SK-MEL-5 (cell line): Measurements from ENCODE around the gene INPP5A. TPM values are rescaled to one million over a fixed set of nuclear protein-coding genes. Genes with fewer than 3 reads are reported as not detected.
"Not testable (repeated sequence)": the region's sequence is repeated elsewhere in the genome, so short reads cannot be mapped to it uniquely, and the experiment has no call there.

ENCODE experiments used
- DNase-seq: peaks from one replicate; pipeline ENCODE4 v3.0.0-alpha.2; 2016; ENCODE audit warnings: low read depth, low spot score
- in situ Hi-C: cut with HindIII; loops from 2 replicates; pipeline ENCODE4 v1.10.0; 2016; ENCODE audit warnings: low sequenced_read_pairs, high pct_unique_total_duplicates, low pct_unique_long_range_greater_than_20kb
- total RNA-seq: library from RNA; depleted of rRNA; stranded (reverse); fragments of >200 nt; shearing (Covaris generic); gene quantifications from 2 replicates; pipeline ENCODE4 v1.2.3, GENCODE V29; 2014

INPP5A gene
- total RNA-seq, 1 experiment from 2014 or later, result 11.1 TPM

- in situ Hi-C loops, result no loop called here
Observed at GRCh38 chr10:132676193-132676891, 138.8 kb downstream of the INPP5A start.

GRCh38 chr10:132677096-132677472 lies 139.5 kb downstream of the INPP5A start:
- in situ Hi-C loops, result no loop called here
- DNase-seq, result no peak

More at GRCh38 chr10:132676193-132676891, 138.8 kb downstream of the INPP5A start:
- DNase-seq, result no peak

- in situ Hi-C loops, result no loop called here
- DNase-seq, result no peak
Observed at GRCh38 chr10:132677473-132678227, 140.1 kb downstream of the INPP5A start.

GRCh38 chr10:132678436-132679216 lies 141.0 kb downstream of the INPP5A start:
- DNase-seq, result no peak
- in situ Hi-C loops, result no loop called here

- no peak for DNase-seq
Observed at GRCh38 chr10:132679217-132679595, 141.6 kb downstream of the INPP5A start.

GRCh38 chr10:132679640-132680039 lies 142.1 kb downstream of the INPP5A start:
- in situ Hi-C loops, result no loop called here
- DNase-seq, result no peak

More at GRCh38 chr10:132679217-132679595, 141.6 kb downstream of the INPP5A start:
- in situ Hi-C loops, result no loop called here

- DNase-seq, in situ Hi-C loops: not testable (repeated sequence)
Observed at GRCh38 chr10:132680741-132681140, 143.2 kb downstream of the INPP5A start.

- no peak for DNase-seq
- in situ Hi-C loops, result no loop called here
Observed at GRCh38 chr10:132681858-132682755, 144.5 kb downstream of the INPP5A start.

- in situ Hi-C loops, result no loop called here
- DNase-seq, result no peak
Observed at GRCh38 chr10:132684164-132684891, 146.7 kb downstream of the INPP5A start.

GRCh38 chr10:132685101-132685891 lies 147.7 kb downstream of the INPP5A start:
- in situ Hi-C loops, result no loop called here
- no peak for DNase-seq

- DNase-seq, result no peak
- in situ Hi-C loops, result no loop called here
Observed at GRCh38 chr10:132685921-132686680, 148.5 kb downstream of the INPP5A start.

GRCh38 chr10:132687181-132687892 lies 149.8 kb downstream of the INPP5A start:
- in situ Hi-C loops, result no loop called here
- no peak for DNase-seq

- in situ Hi-C loops, result no loop called here
- DNase-seq, result no peak
Observed at GRCh38 chr10:132687893-132688579, 150.4 kb downstream of the INPP5A start.
